Neural cell (in vitro differentiated cells): Measurements from ENCODE around the gene TTC1. TPM values are rescaled to one million over a fixed set of nuclear protein-coding genes. Genes with fewer than 3 reads are reported as not detected.

ENCODE experiments used
- H2AFZ ChIP-seq: fragments of 200-600, 300-800 bp; sonication (generic), shearing (Covaris generic); 2 replicates; pipeline ENCODE4 v1.6.0; 2014; ENCODE audit warnings: low read depth, mild to moderate bottlenecking, antibody characterized with exemption, low read length, moderate library complexity
- H3F3A ChIP-seq: fragments of 200-600 bp; shearing (Covaris generic); 2 replicates; pipeline ENCODE4 v1.6.1; 2016; ENCODE audit warnings: mild to moderate bottlenecking, moderate library complexity, mixed read lengths, antibody characterized with exemption, low read length; ENCODE audit not compliant: insufficient read depth, poor library complexity, severe bottlenecking
- H3K27ac ChIP-seq: fragments of 200-600, 300-800 bp; sonication (generic), shearing (Covaris generic); 2 replicates; pipeline ENCODE4 v1.5.1; 2014; ENCODE audit warnings: mild to moderate bottlenecking, low read length, moderate library complexity
- H3K27me3 ChIP-seq: fragments of 300-800, 200-600 bp; sonication (generic), shearing (Covaris generic); 2 replicates; pipeline ENCODE4 v1.6.0; 2014; ENCODE audit warnings: mild to moderate bottlenecking, low read depth, low read length, moderate library complexity; ENCODE audit not compliant: insufficient read depth
- H3K36me3 ChIP-seq: fragments of 300-800, 200-600 bp; sonication (generic), shearing (Covaris generic); 2 replicates; pipeline ENCODE4 v1.5.1; 2014; ENCODE audit warnings: mild to moderate bottlenecking, antibody characterized with exemption, low read length, moderate library complexity; ENCODE audit not compliant: insufficient read depth
- H3K4me2 ChIP-seq: fragments of 300-800, 200-600 bp; sonication (generic), shearing (Covaris generic); 2 replicates; pipeline ENCODE4 v1.6.0; 2014; ENCODE audit warnings: mild to moderate bottlenecking, low read length
- H3K4me3 ChIP-seq: fragments of 300-800, 200-600 bp; sonication (generic), shearing (Covaris generic); 2 replicates; pipeline ENCODE4 v1.5.1; 2014; ENCODE audit warnings: mild to moderate bottlenecking, low read length, moderate library complexity
- H3K79me2 ChIP-seq: fragments of 200-600 bp; shearing (Covaris generic); replicated peaks from 2 replicates; pipeline ENCODE4 v1.6.0; 2014; ENCODE audit warnings: mild to moderate bottlenecking, low read length, moderate library complexity; ENCODE audit not compliant: insufficient read depth
- H3K9ac ChIP-seq: fragments of 300-800, 200-600 bp; sonication (generic), shearing (Covaris generic); 2 replicates; pipeline ENCODE4 v1.6.1; 2016; ENCODE audit warnings: mild to moderate bottlenecking, low read length, mixed read lengths
- H3K9me2 ChIP-seq: fragments of 200-600 bp; shearing (Covaris generic); 2 replicates; pipeline ENCODE4 v1.6.1; 2016; ENCODE audit warnings: mild to moderate bottlenecking, low read length, mixed read lengths; ENCODE audit not compliant: insufficient read depth
- H3K9me3 ChIP-seq: fragments of 200-600, 300-800 bp; sonication (generic), shearing (Covaris generic); 2 replicates; pipeline ENCODE4 v1.6.1; 2016; ENCODE audit warnings: mild to moderate bottlenecking, mixed run types, low read length, moderate library complexity, mixed read lengths
- H4K20me1 ChIP-seq: fragments of 200-600 bp; shearing (Covaris generic); 2 replicates; pipeline ENCODE4 v1.6.1; 2016; ENCODE audit warnings: mild to moderate bottlenecking, mixed run types; ENCODE audit not compliant: insufficient read depth
- CTCF ChIP-seq: fragments of 450-650 bp; IDR thresholded peaks from 2 replicates; pipeline ENCODE4 v1.5.1; 2014; ENCODE audit warnings: antibody characterized with exemption, mild to moderate bottlenecking, moderate library complexity; ENCODE audit not compliant: poor library complexity, severe bottlenecking
- EP300 ChIP-seq: fragments of 450-650 bp; conservative IDR thresholded peaks from 2 replicates; pipeline ENCODE4 v1.6.1; 2014; ENCODE audit warnings: antibody characterized with exemption, mild to moderate bottlenecking, moderate library complexity; ENCODE audit not compliant: poor library complexity, severe bottlenecking
- EZH2 ChIP-seq: fragments of 200-600, 300-800 bp; shearing (Covaris generic), sonication (generic); IDR thresholded peaks from 2 replicates; pipeline ENCODE4 v1.6.1; 2014; ENCODE audit warnings: antibody characterized with exemption, low read length, borderline replicate concordance, mild to moderate bottlenecking; ENCODE audit not compliant: insufficient read depth, poor library complexity, severe bottlenecking
- MXI1 ChIP-seq: fragments of 450-650 bp; conservative IDR thresholded peaks from 2 replicates; pipeline ENCODE4 v1.6.1; 2014; ENCODE audit warnings: antibody characterized with exemption, mild to moderate bottlenecking; ENCODE audit not compliant: poor library complexity, severe bottlenecking
- POLR2AphosphoS5 ChIP-seq: IDR thresholded peaks from 2 replicates; pipeline ENCODE4 v1.6.1; 2012
- RAD21 ChIP-seq: fragments of 450-650 bp; conservative IDR thresholded peaks from 2 replicates; pipeline ENCODE4 v1.6.1; 2014; ENCODE audit warnings: antibody characterized with exemption, mild to moderate bottlenecking, moderate library complexity
- REST ChIP-seq: IDR thresholded peaks from 2 replicates; pipeline ENCODE4 v1.6.1; 2012; ENCODE audit warnings: borderline replicate concordance
- SMC3 ChIP-seq: fragments of 450-650 bp; conservative IDR thresholded peaks from 2 replicates; pipeline ENCODE4 v1.6.1; 2014; ENCODE audit warnings: antibody characterized with exemption, mild to moderate bottlenecking, moderate library complexity; ENCODE audit not compliant: poor library complexity
- TAF1 ChIP-seq: IDR thresholded peaks from 2 replicates; pipeline ENCODE4 v1.6.1; 2012; ENCODE audit warnings: low read depth
- polyA plus RNA-seq: library from polyadenylated mRNA; depleted of rRNA; stranded (reverse); fragments of >200 nt; gene quantifications from 2 replicates; pipeline ENCODE4 v1.2.3, GENCODE V29; 2014

TTC1 gene
- polyA plus RNA-seq, 1 donor from 2014 or later = 74.0 TPM

- Histone ChIP-seq H2AFZ (no peak overlapping the region), H3K27ac (no peak overlapping the region)
These were observed 68.1 kb downstream of the TTC1 start for GRCh38 chr5:160076997-160077396.

GRCh38 chr5:160079753-160080152, 70.8 kb downstream of the TTC1 start:
- Histone ChIP-seq H3K27me3 (no peaks in the 10 kb centered on the region), H3K36me3 (no peaks in the 10 kb centered on the region), H3K9ac (no peak overlapping the region), H3K27ac (no peak overlapping the region), H3K9me2 (no peaks in the 10 kb centered on the region), H3K4me2 (no peak overlapping the region), H3F3A (no peaks in the 10 kb centered on the region), H3K4me3 (no peak overlapping the region), H3K9me3 (no peaks in the 10 kb centered on the region), H2AFZ (no peak overlapping the region), H3K79me2 (no peaks in the 10 kb centered on the region), H4K20me1 (no peaks in the 10 kb centered on the region)
- no peak for TF ChIP-seq TAF1
- no peak for TF ChIP-seq REST
- TF ChIP-seq EZH2 = no peak
- TF ChIP-seq MXI1 = no peak

More at GRCh38 chr5:160076997-160077396, 68.1 kb downstream of the TTC1 start:
- no peaks in the 10 kb centered on the region for H3K27me3 ChIP-seq
- no peaks in the 10 kb centered on the region for H4K20me1 ChIP-seq
- H3K79me2 ChIP-seq = no peaks in the 10 kb centered on the region
- TF ChIP-seq EP300 (no peak), TAF1 (no peak), RAD21 (no peak), CTCF (no peak), REST (no peak), POLR2AphosphoS5 (no peak), MXI1 (no peak), SMC3 (no peak), EZH2 (no peak)
- H3K4me3 ChIP-seq = no peak overlapping the region
- H3K9me3 ChIP-seq = no peaks in the 10 kb centered on the region
- no peak overlapping the region for H3K4me2 ChIP-seq
- no peaks in the 10 kb centered on the region for H3F3A ChIP-seq
- H3K9ac ChIP-seq = no peak overlapping the region
- no peaks in the 10 kb centered on the region for H3K36me3 ChIP-seq
- H3K9me2 ChIP-seq = no peaks in the 10 kb centered on the region
